Transverse colon (tissue), 4 donors: ENCODE data around the gene RPS6KA5. TPM values are rescaled to one million over a fixed set of nuclear protein-coding genes. Genes with fewer than 3 reads are reported as not detected.
A peak's percentile ranks its signal among the peaks of the same experiment; 100 is the strongest.

Experiments used
- DNase-seq: peaks from one replicate; pipeline ENCODE4 v3.0.0-alpha.2; 2019
- H3K27ac ChIP-seq, 4 donors: fragments of 200-600 bp; sonication (generic); 2 replicates each; pipeline ENCODE4 v1.5.1; 2016 to 2018; ENCODE audit warnings: inconsistent platforms in 4 of 4
- H3K27me3 ChIP-seq: fragments of 200-600 bp; sonication (generic); 2 replicates; pipeline ENCODE4 v1.5.1; 2017; ENCODE audit warnings: inconsistent platforms
- H3K36me3 ChIP-seq, 4 donors: fragments of 200-600 bp; sonication (generic); 2 replicates each; pipeline ENCODE4 v1.5.1; 2017 to 2019; ENCODE audit warnings: inconsistent platforms in 4 of 4
- H3K4me1 ChIP-seq, 4 donors: fragments of 200-600 bp; sonication (generic); 2 replicates each; pipeline ENCODE4 v1.5.1; 2017 to 2020; ENCODE audit warnings: inconsistent platforms in 4 of 4
- H3K4me3 ChIP-seq, 4 donors: fragments of 200-600 bp; sonication (generic); 1 replicate in 1 of 4; 2 replicates in 3 of 4; pipeline versions ENCODE4 v1.5.1 to v1.6.1; 2017 to 2019; ENCODE audit warnings: inconsistent platforms in 4 of 4
- H3K9me3 ChIP-seq, 2 donors: fragments of 200-600 bp; sonication (generic); 2 replicates each; pipeline ENCODE4 v1.5.1; 2017 to 2019; ENCODE audit warnings: inconsistent platforms in 2 of 2
- EP300 ChIP-seq: sonication (generic); formaldehyde crosslinking; IDR thresholded peaks from one replicate; pipeline ENCODE4 v1.6.1; 2017; ENCODE audit warnings: antibody characterized with exemption, low read depth
- POLR2A ChIP-seq: fragments of 450-650 bp; IDR thresholded peaks from one replicate; pipeline ENCODE4 v1.6.1; 2016; ENCODE audit warnings: antibody characterized with exemption, mild to moderate bottlenecking, moderate library complexity
- POLR2AphosphoS5 ChIP-seq, 3 donors: sonication (generic); formaldehyde crosslinking; IDR thresholded peaks; one replicate each; pipeline ENCODE4 v1.6.1; 2016; ENCODE audit warnings: antibody characterized with exemption in 3 of 3
- WGBS, 2 donors: methylation state at CpG; one replicate each; pipeline ENCODE4 v1.1.5; 2018; ENCODE audit warnings: low coverage in 1 of 2; 5-methylcytosine and 5-hydroxymethylcytosine counted together
- in situ Hi-C, 4 donors: fragments of 200-750 bp; cut with MboI; loops; one replicate each; pipeline versions ENCODE4 v1.15.0 to v1.15.1; 2017; ENCODE audit warnings: low sequenced_read_pairs in 3 of 4, low pct_ligation_motif_present in 1 of 4, low pct_unique_long_range_greater_than_20kb in 1 of 4
- intact Hi-C: fragments of 100-400 bp; cut with DNase I; formaldehyde crosslinking; loops from one replicate; pipeline ENCODE4 v1.15.1; 2023; ENCODE audit warnings: low total_unique reads
- small RNA-seq, 4 donors: library from RNA; depleted of rRNA; stranded (forward); fragments of <200 nt; gene quantifications; one replicate each; pipeline ENCODE3, GENCODE V24; 2016
- total RNA-seq, 4 donors: library from RNA; depleted of rRNA; stranded (reverse); fragments of >200 nt; gene quantifications; one replicate each; pipeline ENCODE4 v1.1.0, GENCODE V29; 2016
- TF ChIP-seq, protein P1 (sequence below), 5 experiments: fragments of 200-600 bp in 3 of 5; fragments of 450-650 bp in 2 of 5; sonication (generic) in 3 of 5; IDR thresholded peaks; 1 replicate in 2 of 5; 2 replicates in 3 of 5; pipeline ENCODE4 v1.5.1; 2016 to 2017; ENCODE audit warnings: antibody characterized with exemption in 5 of 5, inconsistent platforms in 3 of 5, mild to moderate bottlenecking in 2 of 5, moderate library complexity in 1 of 5

RPS6KA5 gene
- total RNA-seq, 4 donors from 2014 or later, result 7.5 to 32.8 (median 28.0) TPM

DNA sequence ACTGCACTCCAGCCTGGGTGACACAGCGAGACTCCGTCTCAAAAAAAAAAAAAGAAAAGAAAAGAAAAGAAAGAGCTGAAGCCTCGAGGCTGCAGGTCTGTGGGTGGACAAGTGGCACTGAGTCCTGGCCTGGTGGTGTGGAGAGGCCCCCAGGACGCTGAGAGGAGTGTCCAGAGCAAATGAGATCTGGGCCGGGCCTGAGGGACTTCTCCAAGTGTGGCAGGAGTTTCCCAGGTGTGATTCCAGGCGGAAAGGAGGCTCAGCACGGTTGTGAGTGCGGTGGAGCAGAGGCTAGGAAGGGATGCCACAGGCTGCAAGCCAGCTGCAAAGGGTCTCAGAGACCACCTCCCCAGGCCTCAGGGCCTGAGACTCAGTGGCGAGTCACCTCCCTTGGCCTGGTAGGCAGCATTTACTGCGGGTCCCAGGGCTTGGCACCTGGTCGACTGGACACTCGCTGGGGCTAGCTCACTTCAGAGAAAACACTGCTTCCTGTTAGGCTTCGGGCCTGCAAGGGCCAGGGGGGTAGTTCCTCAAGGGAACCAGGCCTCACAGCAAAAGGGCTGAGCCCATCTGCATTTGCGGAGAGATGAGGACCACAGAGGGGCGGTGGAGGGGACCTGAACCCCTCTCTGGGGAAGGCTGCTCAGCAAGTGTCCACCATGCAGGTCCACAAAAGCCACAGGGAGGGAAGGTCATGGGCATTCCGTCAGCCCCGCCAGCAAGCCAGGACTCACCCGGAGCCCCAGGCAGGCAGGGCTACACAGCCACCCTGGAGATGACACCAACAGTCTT lies 256.0 kb downstream of the RPS6KA5 start:
- H3K9me3 ChIP-seq, result no peaks in the 10 kb centered on the region
- peaks cover 9 to 16% (median 13%) of the 10 kb centered on the region in 4 donors for H3K4me1 ChIP-seq
- in situ Hi-C loops, result no loop called here
- no peak for DNase-seq
- H3K36me3 ChIP-seq, result no peaks in the 10 kb centered on the region
- no peak overlapping the region for H3K4me3 ChIP-seq
- H3K27me3 ChIP-seq, result no peaks in the 10 kb centered on the region
- no peak for TF ChIP-seq POLR2A
- TF ChIP-seq, protein P1, sequence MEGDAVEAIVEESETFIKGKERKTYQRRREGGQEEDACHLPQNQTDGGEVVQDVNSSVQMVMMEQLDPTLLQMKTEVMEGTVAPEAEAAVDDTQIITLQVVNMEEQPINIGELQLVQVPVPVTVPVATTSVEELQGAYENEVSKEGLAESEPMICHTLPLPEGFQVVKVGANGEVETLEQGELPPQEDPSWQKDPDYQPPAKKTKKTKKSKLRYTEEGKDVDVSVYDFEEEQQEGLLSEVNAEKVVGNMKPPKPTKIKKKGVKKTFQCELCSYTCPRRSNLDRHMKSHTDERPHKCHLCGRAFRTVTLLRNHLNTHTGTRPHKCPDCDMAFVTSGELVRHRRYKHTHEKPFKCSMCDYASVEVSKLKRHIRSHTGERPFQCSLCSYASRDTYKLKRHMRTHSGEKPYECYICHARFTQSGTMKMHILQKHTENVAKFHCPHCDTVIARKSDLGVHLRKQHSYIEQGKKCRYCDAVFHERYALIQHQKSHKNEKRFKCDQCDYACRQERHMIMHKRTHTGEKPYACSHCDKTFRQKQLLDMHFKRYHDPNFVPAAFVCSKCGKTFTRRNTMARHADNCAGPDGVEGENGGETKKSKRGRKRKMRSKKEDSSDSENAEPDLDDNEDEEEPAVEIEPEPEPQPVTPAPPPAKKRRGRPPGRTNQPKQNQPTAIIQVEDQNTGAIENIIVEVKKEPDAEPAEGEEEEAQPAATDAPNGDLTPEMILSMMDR (IDR thresholded peaks at IDR 0.05), result no peak
- TF ChIP-seq POLR2AphosphoS5 (IDR thresholded peaks at IDR 0.05), result no peak
- TF ChIP-seq EP300, result no peak
- peak overlapping the region in 1 of 4 donors; percentile 10 for H3K27ac ChIP-seq
- intact Hi-C loops, result no loop called here
- whole genome bisulfite sequencing, 2 donors, result 78 to 86% methylated on average over 4 to 18 of the region's 18 CpGs

DNA sequence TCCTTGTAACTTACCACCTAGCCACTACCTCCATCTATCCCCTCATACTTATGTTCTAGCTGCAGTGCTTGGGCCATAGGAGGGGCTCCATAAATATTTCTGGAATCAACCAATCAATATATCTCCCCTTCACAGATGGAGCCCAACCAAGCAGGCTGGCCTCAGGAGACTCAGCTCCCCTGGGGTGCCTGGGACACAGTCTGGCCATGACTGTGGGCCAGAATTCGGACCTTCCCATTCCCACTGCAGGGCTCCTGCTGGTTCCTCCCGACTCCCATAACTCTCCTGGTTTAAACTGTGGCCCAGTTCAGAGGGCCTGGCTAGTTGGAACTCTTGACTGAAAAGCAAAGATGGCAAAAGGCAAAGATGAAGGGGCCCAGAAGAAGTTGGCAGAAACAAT lies 257.2 kb downstream of the RPS6KA5 start:
- in situ Hi-C loops (no loop called here), intact Hi-C loops (no loop called here)
- Histone ChIP-seq H3K4me3 (no peak overlapping the region), H3K36me3 (no peaks in the 10 kb centered on the region), H3K27ac (no peak overlapping the region), H3K4me1 (peaks cover 8 to 11% (median 10%) of the 10 kb centered on the region in 4 donors), H3K27me3 (no peaks in the 10 kb centered on the region), H3K9me3 (no peaks in the 10 kb centered on the region)
- DNase-seq, result no peak
- 93% methylated on average over 2 of the region's 2 CpGs; no CpG with 5 or more reads in 1 of the 2 donors for WGBS, 2 donors
- TF ChIP-seq, protein P1 (IDR thresholded peaks at IDR 0.05), result no peak
- TF ChIP-seq POLR2A, result no peak
- TF ChIP-seq POLR2AphosphoS5 (IDR thresholded peaks at IDR 0.05), result no peak
- no peak for TF ChIP-seq EP300

DNA sequence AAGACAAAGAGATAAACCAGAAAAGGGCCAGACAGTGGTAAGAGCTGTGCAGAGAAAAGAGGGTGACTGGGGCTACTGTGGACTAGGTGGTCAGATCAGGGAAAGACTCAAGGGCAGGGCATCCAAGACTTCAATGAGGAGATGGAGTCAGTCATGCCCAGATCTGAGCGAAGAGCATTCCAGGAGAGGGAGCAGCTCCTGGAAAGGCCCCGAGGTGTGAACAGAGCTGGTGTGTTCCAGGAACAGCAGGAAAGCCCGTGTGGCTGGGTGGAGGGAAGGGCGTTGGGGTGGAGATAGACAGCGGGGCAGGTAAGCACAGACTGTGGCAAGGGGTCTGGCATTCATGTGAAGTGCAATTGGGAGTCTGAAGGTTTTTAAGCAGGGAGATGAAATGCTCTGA lies 261.0 kb downstream of the RPS6KA5 start:
- in situ Hi-C loops (no loop called here), intact Hi-C loops (no loop called here)
- Histone ChIP-seq H3K27ac (no peak overlapping the region), H3K36me3 (no peaks in the 10 kb centered on the region), H3K4me3 (no peak overlapping the region), H3K27me3 (no peaks in the 10 kb centered on the region), H3K4me1 (peaks cover 0 to 6% (median 0%) of the 10 kb centered on the region in 4 donors), H3K9me3 (no peaks in the 10 kb centered on the region)
- DNase-seq, result no peak
- WGBS, 2 donors, result 76% methylated on average over 5 of the region's 5 CpGs; no CpG with 5 or more reads in 1 of the 2 donors
- TF ChIP-seq POLR2A (no peak), EP300 (no peak), POLR2AphosphoS5 (IDR thresholded peaks at IDR 0.05) (no peak)
- TF ChIP-seq, protein P1 (IDR thresholded peaks at IDR 0.05), result no peak

DNA sequence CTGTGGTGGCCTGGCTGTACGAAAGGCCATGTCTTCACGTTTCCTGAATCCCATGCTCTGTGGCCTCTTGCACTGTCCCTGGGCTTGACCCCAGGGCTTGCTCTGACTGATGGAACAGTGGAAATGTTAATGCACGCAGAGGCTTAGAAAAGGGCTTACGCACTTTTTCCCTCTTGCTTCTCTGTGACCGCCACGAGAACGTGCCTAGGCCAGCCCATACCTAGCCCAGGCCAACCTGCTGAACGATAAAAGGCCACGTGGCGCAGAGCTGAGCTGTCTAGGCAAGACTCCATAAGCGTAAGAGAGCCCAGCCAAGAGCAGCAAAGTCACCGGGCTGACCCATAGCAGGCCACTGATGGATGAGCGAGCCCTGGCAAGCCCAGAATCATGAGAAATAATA lies 262.5 kb downstream of the RPS6KA5 start:
- intact Hi-C loops, result no loop called here
- H3K36me3 ChIP-seq, result no peaks in the 10 kb centered on the region

More for the DNA sequence above, 262.5 kb downstream of the RPS6KA5 start:
- Histone ChIP-seq H3K27ac (no peak overlapping the region), H3K4me1 (peaks cover 0 to 6% (median 0%) of the 10 kb centered on the region in 4 donors), H3K9me3 (no peaks in the 10 kb centered on the region), H3K4me3 (no peak overlapping the region), H3K27me3 (no peaks in the 10 kb centered on the region)
- 88 to 97% methylated on average over 6 to 13 of the region's 13 CpGs for WGBS, 2 donors
- no peak for DNase-seq
- no peak for TF ChIP-seq POLR2AphosphoS5 (IDR thresholded peaks at IDR 0.05)
- TF ChIP-seq, protein P1 (IDR thresholded peaks at IDR 0.05), result no peak
- TF ChIP-seq POLR2A, result no peak
- TF ChIP-seq EP300, result no peak
- in situ Hi-C loops, result no loop called here

Small RNA genes lying within 50 kb of the gene (small RNA-seq; reads per million reads assigned to genes)
- gene RNU7-30P, result 0 reads per million in 4 donors

Other genes starting within 250 kb of the RPS6KA5 start
- gene TTC7B, start 244.2 kb downstream of the RPS6KA5 start, total RNA-seq, result 10 to 100 TPM in 1 of 4 donors, 1 to 10 TPM in 3; 8.4 to 11.2 (median 9.2) TPM
- gene DGLUCY, start 53.4 kb upstream of the RPS6KA5 start, total RNA-seq, result 100 to 1,000 TPM in 2 of 4 donors, 10 to 100 TPM in 2; 62.1 to 229 (median 102) TPM
- under 1 TPM in 3 of 4 donors, not detected in 1; 0.48 to 0.80 (median 0.55) TPM for gene GPR68, start 184.1 kb upstream of the RPS6KA5 start, total RNA-seq